Neuron (in vitro differentiated cells): ENCODE measurements around the gene MAML3.

ENCODE experiments used
- H2AFZ ChIP-seq: one replicate; pipeline ENCODE4 v1.6.1; 2013; ENCODE audit warnings: low read depth, mild to moderate bottlenecking, inconsistent platforms, low read length, moderate library complexity
- H3K27me3 ChIP-seq: one replicate; pipeline ENCODE4 v1.6.1; 2013; ENCODE audit warnings: low read length; ENCODE audit not compliant: insufficient read depth
- H3K36me3 ChIP-seq: one replicate; pipeline ENCODE4 v1.6.1; 2013; ENCODE audit warnings: low read length; ENCODE audit not compliant: insufficient read depth
- H3K4me1 ChIP-seq: one replicate; pipeline ENCODE4 v1.6.1; 2013; ENCODE audit warnings: low read length; ENCODE audit not compliant: insufficient read depth
- H3K4me3 ChIP-seq: 2 replicates; pipeline ENCODE4 v1.5.1; 2013; ENCODE audit warnings: mild to moderate bottlenecking, low read length, moderate library complexity
- H3K9me3 ChIP-seq: one replicate; pipeline ENCODE4 v1.6.1; 2013; ENCODE audit warnings: low read length

The MAML3 gene

DNA sequence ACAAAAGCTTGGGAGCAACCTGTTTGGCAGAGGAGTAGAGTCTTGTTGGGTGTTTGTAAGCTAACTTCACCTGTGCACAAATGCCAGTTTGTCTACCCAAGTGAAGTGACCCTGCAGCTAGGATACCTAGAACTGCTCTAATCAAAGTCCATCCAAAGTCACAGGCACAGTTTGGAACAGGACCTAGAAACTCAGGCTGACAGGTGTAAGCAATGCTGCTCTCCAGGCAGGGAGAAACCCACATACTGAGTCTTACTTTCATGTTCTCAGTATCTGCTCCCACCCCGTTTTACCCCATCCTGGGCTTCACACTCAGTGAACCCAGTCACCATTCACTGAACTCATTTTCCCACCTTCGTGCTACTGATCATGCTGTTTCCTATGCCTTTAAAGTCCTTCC, 40.3 kb downstream of the MAML3 start:
- H3K9me3 ChIP-seq = no peaks in the 10 kb centered on the region
- H3K4me1 ChIP-seq = peaks cover 49% of the 10 kb centered on the region
- no peaks in the 10 kb centered on the region for H3K27me3 ChIP-seq
- no peak overlapping the region for H3K4me3 ChIP-seq
- H3K36me3 ChIP-seq = no peaks in the 10 kb centered on the region
- no peak overlapping the region for H2AFZ ChIP-seq

DNA sequence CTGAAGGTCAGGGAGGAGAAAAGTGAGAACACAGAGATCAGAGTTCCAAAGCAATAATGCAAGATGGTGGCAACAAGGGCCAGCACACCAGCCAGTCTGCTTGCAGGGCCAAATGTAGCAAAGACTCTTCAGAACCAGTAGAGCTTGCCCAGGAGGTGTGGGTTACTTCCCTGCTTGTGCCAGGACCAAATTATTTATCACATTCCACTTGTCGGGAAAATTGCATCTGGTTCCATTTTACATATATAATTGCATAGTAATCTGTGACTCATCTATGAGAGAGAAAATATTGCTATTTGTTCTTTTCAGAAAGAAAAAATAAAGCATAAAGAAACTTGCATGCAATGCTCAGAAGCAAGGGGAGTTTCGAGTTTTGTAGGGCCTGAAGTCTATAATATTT, 41.4 kb downstream of the MAML3 start:
- Histone ChIP-seq H3K36me3 (no peaks in the 10 kb centered on the region), H2AFZ (no peak overlapping the region), H3K27me3 (no peaks in the 10 kb centered on the region), H3K9me3 (no peaks in the 10 kb centered on the region), H3K4me1 (peaks cover 51% of the 10 kb centered on the region), H3K4me3 (no peak overlapping the region)

DNA sequence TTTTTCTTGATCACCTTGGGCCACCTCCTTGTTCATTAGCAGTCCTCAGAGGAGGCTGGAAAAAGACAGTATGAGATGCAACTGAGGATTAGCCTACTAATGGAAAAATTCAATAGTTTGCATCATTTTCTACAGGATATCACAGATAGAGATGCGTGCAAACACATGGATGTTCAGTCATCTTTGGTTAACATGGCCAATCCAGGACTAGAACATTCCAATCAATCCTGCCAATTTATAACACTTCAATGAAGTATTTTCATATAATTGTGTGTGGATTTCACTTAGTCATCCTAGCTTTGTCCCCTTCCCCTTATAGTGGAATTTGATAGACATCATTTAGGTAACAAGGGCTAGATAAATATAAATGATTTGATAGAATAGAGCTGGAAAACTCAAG, 42.7 kb downstream of the MAML3 start:
- Histone ChIP-seq H3K4me3 (no peak overlapping the region), H3K36me3 (no peaks in the 10 kb centered on the region), H3K9me3 (no peaks in the 10 kb centered on the region), H3K27me3 (no peaks in the 10 kb centered on the region), H2AFZ (no peak overlapping the region), H3K4me1 (peaks cover 43% of the 10 kb centered on the region)

DNA sequence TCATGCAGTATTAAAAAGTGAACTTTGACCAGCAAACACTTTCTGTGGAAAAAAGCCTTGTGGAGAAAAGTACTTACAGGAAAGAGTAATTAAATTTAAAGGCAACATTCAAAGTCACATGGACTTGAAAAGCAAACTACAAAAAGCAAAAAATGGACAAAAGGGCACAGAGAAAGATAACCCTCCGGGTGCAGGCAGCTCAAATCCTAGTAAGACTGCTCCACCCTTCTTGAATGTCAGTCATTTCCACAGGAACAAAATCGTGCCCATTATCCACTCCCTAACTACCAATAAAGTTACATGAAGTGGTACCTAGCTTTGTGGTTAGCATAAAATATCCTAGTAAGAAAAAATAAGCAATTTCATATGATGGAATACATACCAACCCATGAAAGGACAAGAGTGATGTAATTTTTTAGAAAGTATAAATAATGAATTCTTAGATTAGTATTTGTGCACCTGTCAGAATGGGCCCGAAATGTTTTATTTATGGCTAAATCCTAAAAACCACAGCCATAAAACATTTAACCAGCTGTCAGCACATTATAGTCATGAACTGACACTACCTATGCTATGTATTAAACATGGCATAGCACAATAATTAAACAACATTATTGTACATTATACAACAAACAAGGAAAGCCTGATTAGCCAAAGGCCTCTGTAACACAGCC, 43.3 kb downstream of the MAML3 start:
- H2AFZ ChIP-seq = no peak overlapping the region
- H3K4me3 ChIP-seq = no peak overlapping the region
- peaks cover 40% of the 10 kb centered on the region for H3K4me1 ChIP-seq
- H3K36me3 ChIP-seq = no peaks in the 10 kb centered on the region
- no peaks in the 10 kb centered on the region for H3K9me3 ChIP-seq
- H3K27me3 ChIP-seq = no peaks in the 10 kb centered on the region

DNA sequence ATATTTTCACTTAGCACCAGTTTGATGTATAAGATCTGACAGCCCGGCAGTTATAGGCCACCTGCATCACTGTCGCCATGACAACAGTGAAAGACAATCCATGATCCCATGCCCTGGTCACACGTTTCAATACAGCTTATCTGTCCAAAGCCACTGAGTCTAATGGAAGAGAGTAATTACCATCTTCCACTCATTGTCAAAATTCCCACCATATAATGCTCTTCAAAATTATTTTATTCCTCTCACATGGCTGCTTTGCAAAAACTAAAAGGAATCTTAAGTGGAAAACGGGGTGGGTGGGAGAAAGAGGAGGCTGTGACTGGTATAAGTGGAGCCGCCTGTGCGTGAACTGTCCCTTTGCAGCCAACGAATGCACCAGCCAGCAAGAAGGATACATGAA, 44.2 kb downstream of the MAML3 start:
- Histone ChIP-seq H3K4me3 (no peak overlapping the region), H2AFZ (no peak overlapping the region), H3K36me3 (no peaks in the 10 kb centered on the region), H3K4me1 (peaks cover 40% of the 10 kb centered on the region), H3K9me3 (no peaks in the 10 kb centered on the region), H3K27me3 (no peaks in the 10 kb centered on the region)

DNA sequence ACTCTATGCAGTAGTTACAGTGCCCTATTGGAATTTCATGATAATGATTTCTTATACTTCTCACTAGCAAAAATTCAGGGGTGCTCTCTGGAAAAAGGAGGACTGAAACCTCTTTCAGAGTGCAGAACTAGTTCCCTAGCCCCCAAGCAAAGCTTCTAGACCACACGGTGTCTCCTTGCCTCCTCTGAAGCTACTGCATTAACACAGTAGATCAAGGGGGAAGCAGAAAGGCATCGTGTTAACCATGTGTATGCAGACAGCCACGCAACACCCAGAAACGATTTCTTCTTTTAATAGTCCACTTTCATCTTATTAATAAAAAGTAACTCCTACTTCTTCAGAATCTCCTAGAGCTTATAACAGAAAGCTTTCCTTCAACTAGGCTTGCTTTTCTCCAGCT, 44.7 kb downstream of the MAML3 start:
- Histone ChIP-seq H3K36me3 (no peaks in the 10 kb centered on the region), H3K4me3 (no peak overlapping the region), H3K27me3 (no peaks in the 10 kb centered on the region), H2AFZ (no peak overlapping the region), H3K4me1 (peaks cover 40% of the 10 kb centered on the region), H3K9me3 (no peaks in the 10 kb centered on the region)

DNA sequence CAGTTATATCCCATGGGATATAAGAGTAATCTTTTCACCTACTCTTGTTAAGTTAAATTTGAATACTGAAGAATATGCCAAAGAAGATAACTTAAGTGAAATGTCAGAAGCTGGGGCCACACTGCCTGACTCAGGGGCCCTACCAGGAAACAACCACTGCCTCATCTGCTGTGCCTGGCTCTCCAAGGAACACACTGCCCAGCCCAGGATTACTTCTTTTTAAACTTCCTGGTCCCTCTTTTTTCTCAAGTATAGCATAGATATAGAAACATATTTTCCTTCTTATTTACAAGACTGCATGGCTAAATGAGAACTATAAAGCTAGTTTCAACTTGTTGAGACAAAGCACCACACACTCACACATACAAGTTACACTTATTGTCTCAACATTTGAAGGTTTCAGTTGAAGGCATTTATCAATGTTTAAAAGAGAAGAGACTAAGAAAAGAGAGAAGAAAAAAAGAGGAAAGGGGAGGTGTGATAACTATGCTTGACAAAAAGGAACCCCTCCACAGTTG, 45.2 kb downstream of the MAML3 start:
- Histone ChIP-seq H3K4me1 (peaks cover 40% of the 10 kb centered on the region), H3K4me3 (no peak overlapping the region), H3K36me3 (no peaks in the 10 kb centered on the region), H3K27me3 (no peaks in the 10 kb centered on the region), H2AFZ (no peak overlapping the region), H3K9me3 (no peaks in the 10 kb centered on the region)

DNA sequence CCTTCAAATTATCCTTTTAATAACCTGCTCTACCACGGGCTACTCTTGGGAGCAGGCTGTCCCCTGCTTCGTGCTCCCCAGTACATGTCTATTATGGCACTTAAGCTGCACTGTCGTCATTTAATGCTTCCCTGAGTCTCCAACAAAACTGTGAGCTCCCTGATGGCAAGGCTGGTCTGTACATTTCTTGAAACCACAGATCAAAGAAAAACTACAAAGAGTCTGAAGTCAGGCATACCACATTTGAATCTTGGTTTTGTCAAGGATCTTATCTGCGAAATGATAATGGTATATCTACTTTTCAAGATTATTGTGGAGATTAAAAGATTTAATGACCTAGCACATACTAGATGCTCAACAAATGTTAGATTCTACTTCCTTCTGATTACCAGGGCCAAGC, 45.7 kb downstream of the MAML3 start:
- H3K9me3 ChIP-seq = no peaks in the 10 kb centered on the region
- H2AFZ ChIP-seq = no peak overlapping the region
- H3K4me1 ChIP-seq = peaks cover 40% of the 10 kb centered on the region
- no peaks in the 10 kb centered on the region for H3K27me3 ChIP-seq
- H3K4me3 ChIP-seq = no peak overlapping the region
- no peaks in the 10 kb centered on the region for H3K36me3 ChIP-seq

DNA sequence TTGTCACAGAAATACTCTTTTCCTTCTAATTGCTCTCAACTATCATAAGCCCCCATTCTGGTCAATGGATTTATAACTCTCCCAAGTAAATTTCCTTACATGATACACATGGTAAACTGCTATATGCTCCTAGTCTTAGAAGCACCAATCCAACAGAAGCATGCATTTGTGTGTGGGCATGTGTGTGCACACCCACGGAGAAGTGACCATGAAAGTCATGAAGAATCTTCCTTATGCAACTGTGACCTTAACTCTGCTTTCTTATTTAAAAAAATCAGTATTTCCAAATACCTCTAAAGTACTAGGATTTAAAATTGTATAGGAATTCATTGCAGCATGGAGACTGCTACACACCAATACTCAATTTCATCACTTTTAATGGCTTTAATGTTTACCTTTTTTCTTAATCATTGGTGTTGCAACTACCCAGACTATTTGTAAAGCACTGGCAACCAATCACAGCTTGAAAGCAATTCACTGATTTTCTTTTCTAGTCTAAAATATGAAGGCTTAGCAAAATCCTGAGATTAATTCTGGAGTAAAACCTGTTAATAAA, 47.6 kb downstream of the MAML3 start:
- no peaks in the 10 kb centered on the region for H3K9me3 ChIP-seq
- H3K36me3 ChIP-seq = no peaks in the 10 kb centered on the region
- no peaks in the 10 kb centered on the region for H3K27me3 ChIP-seq
- no peak overlapping the region for H2AFZ ChIP-seq
- peaks cover 28% of the 10 kb centered on the region for H3K4me1 ChIP-seq
- H3K4me3 ChIP-seq = no peak overlapping the region

DNA sequence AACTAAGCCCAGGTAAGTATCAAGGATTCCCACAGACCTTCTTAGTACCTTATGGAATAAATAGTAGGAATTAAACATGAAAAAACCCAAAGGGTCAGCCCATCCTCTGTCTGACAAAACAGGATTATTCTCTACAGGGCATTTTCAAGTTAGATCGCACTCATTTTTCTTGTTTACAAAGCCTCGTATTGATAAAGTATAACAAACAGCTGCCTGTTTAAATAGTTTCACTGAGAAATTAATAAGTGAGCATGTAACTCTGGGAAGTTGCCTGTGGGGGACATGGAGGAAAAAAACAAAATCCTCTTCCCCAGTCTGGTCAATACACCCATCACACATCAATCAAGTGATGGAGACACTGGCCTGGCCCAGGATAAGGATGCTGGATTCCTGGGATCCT, 48.5 kb downstream of the MAML3 start:
- Histone ChIP-seq H3K9me3 (no peaks in the 10 kb centered on the region), H3K27me3 (no peaks in the 10 kb centered on the region)

DNA sequence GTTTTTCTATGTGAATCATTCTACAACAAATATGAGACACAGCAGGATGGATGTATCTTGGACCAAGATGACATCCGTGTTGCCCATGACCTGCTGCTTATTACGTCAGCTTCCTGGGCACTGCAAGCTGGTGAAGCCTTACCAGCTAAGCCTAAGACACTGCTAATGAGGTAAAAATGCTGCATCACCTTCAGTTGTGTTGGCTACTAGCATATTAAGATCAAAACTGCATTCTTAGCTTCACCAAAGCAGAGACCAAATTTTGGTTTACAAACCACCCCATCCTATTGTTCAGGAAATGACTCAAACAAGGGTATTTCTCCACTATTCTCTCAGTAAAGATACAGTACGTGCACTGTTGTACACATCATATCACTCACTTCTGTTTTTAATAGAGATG, 50.3 kb downstream of the MAML3 start:
- H3K9me3 ChIP-seq = no peaks in the 10 kb centered on the region
- no peaks in the 10 kb centered on the region for H3K36me3 ChIP-seq
- H3K4me1 ChIP-seq = peaks cover 4% of the 10 kb centered on the region
- no peak overlapping the region for H2AFZ ChIP-seq
- no peaks in the 10 kb centered on the region for H3K27me3 ChIP-seq
- no peak overlapping the region for H3K4me3 ChIP-seq

More for the DNA sequence above, 48.5 kb downstream of the MAML3 start:
- no peak overlapping the region for H2AFZ ChIP-seq
- H3K4me1 ChIP-seq = peaks cover 19% of the 10 kb centered on the region
- H3K36me3 ChIP-seq = no peaks in the 10 kb centered on the region
- no peak overlapping the region for H3K4me3 ChIP-seq

DNA sequence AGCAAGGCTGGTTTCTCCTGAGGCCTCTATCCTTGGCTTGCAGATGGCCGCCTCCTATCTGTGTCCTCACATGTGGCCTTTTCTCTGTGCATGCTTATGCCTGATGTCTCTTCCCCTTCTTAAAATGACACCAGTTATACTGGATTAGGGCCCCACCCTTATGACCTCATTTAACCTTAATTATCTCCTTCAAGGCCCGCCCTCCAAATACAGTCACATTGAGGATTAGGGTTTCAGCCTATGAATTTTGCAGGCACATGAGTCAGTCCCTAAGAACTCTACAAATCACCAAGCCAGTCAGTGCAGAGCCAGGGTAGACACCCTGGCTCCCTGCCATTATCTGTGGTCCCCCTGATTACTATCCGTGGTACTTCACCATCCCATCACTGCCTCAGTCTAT, 51.6 kb downstream of the MAML3 start:
- no peak overlapping the region for H2AFZ ChIP-seq
- peaks cover 3% of the 10 kb centered on the region for H3K4me1 ChIP-seq
- H3K4me3 ChIP-seq = no peak overlapping the region
- H3K27me3 ChIP-seq = no peaks in the 10 kb centered on the region
- no peaks in the 10 kb centered on the region for H3K36me3 ChIP-seq
- no peaks in the 10 kb centered on the region for H3K9me3 ChIP-seq

DNA sequence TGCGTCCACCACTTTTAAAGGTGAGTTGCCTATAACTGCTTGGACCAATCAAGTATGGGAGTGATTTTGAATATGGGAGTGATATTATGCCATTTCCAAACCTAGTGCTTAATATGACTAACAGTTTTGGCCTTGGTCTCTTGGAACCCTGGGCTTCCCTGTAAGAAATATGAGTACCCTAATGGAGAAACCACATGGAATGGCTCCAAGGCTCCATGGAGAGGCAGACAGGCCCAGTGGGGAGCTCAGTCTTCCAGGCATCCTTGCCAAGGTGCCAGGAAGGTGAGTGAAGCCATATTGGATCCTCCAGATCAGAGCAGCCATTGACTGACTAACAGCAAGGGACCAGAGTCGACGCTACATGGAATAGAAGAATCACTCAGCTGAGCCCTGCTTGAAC, 53.2 kb downstream of the MAML3 start:
- Histone ChIP-seq H3K9me3 (no peaks in the 10 kb centered on the region), H3K36me3 (no peaks in the 10 kb centered on the region), H2AFZ (no peak overlapping the region), H3K4me3 (no peak overlapping the region), H3K4me1 (peaks cover 3% of the 10 kb centered on the region), H3K27me3 (no peaks in the 10 kb centered on the region)

DNA sequence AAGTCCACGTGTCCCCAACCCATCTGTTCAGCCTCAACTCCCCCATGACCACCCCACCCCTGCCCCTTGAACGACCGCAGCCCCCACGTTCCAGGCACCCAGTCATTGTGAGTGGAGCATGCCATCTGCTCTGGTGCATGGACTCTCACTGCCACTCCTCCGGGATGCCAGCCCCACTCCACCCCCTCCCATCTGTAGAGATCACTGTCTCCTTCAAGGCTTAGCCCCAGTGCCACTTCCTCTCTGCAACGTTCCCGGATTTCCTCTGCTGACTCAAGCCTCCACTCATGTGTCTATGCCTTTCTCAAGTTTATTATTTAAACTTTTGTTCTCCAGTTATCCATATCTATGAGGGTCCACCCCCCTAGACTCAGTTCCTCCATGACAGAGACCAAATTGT, 54.0 kb downstream of the MAML3 start:
- H3K27me3 ChIP-seq = no peaks in the 10 kb centered on the region
- no peaks in the 10 kb centered on the region for H3K9me3 ChIP-seq
- no peak overlapping the region for H3K4me3 ChIP-seq
- peaks cover 4% of the 10 kb centered on the region for H3K4me1 ChIP-seq
- no peaks in the 10 kb centered on the region for H3K36me3 ChIP-seq
- no peak overlapping the region for H2AFZ ChIP-seq
